Activated effector memory CD4-positive, alpha-beta T cell treated with Interleukin-2 at 50 U/mL for 16 hours (primary cell): ENCODE data around the gene SYT14.

Experiments used
- DNase-seq: peaks from one replicate; pipeline ENCODE4 v3.0.0-alpha.2; 2020

Gene SYT14

DNA sequence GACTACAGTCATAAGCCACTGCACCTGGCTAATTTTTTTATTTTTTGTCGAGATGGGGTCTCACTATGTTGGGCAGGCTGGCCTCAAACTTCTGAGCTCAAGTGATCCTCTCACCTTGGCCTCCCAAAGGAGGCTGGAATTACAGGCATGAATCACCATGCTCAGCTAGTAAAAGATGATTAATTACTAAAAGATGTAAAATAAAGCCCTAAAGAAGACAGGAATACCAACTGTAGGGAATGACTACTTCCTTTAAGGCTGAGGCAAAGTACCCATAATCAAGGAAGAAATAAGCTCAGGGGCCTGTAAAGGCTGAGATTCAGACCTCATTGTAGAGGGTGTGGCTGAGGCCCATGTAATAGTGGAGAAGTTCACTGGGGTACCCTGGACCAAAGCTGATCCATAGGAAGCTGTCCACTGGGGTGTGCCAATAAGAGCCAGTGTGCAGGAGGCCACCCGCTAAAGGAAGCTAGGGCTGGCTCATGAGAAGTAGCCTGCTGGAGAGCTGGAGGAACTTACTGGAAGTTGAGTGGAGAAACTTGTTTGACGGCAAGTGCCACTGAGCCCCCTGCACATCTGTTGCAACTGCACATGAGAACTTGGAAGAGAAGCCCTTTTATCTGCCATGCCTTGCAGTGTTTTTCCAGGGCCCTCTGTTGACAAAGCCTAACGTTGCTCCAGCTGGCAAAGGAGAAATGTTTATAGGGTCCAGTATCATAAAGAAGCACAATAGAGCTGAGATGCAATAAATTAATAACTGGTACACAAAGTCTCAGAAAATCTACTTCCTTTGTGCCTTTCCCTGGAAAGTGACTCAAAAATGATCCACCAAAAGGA lies 276.8 kb downstream of the SYT14 start:
- DNase-seq: no peak

DNA sequence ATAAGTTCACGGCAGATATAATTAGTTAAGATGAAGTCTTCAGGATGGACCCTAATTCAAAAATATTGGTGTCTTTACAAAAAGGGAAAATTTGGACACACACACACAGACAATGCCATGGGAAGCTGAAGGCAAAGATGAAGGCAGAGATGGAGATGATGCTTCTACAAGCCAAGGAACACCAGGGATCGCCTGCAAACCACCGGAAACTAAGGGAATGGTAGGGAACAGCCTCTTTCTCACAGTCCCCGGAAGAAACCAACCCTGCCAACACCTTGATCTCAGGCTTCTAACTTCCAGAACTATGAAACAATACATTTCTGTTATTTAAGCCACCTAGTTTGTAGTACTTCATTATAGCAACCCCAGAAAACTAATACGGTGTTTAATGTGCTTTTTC lies 279.5 kb downstream of the SYT14 start:
- DNase-seq: no peak

DNA sequence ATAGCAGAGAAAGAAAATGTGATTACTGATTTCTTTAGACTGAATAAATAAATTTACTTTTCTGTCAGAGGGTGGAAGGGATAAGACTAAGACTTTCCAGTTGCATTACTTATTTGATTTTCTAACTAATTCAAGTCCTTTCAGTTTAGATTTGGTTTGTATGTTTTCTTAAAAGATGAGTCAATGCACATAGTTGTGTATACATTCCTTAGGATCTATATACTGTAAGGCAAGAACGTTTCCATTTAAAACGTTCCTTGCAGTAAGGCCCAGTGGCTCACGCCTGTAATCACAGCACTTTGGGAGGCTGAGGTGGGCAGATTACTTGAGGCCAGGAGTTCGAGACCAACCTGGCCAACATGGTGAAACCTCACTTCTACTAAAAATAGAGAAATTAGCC lies 280.0 kb downstream of the SYT14 start:
- DNase-seq: no peak
